K562 (cell line): ENCODE data around the gene AFF3. TPM values are rescaled to one million over a fixed set of nuclear protein-coding genes. Genes with fewer than 3 reads are reported as not detected.

Source experiments
- ATAC-seq: fragments of 200-7000 bp; cut with Tn5 transposase; 3 replicates; pipeline ENCODE4 v1.9.1; 2020; ENCODE audit warnings: moderate library complexity
- BruUV-seq: library from RNA; stranded (reverse); fragments of 400-500 nt; replicated peaks from 2 replicates; lab custom pipeline; 2021; lab: Mats Ljungman, UMichigan
- CTCF ChIA-PET: fragments of 300-600 bp; formaldehyde crosslinking; extraction: SDS; loops from one replicate; lab custom pipeline; 2021; ENCODE audit warnings: low intra/inter-chr PET ratio; lab: Yijun Ruan, JAX
- POLR2A ChIA-PET: fragments of 300-600, 350-650 bp; sonication (Branson Sonifier 250); formaldehyde crosslinking; extraction: SDS; loops from one replicate; lab custom pipeline; 2021; ENCODE audit warnings: antibody characterized with exemption, inconsistent platforms; lab: Yijun Ruan, JAX
- DNase-seq, 4 experiments: peaks; one replicate each; pipeline versions ENCODE4 v3.0.0 to v3.0.0-alpha.2; 2011 to 2018; ENCODE audit warnings: low spot score in 3 of 4, mixed read lengths in 3 of 4; ENCODE audit errors: extremely low read depth in 1 of 4
- FAIRE-seq: peaks from 2 replicates; lab custom pipeline; 2011; peaks lifted over from hg19 to GRCh38; lab: Jason Lieb, UNC
- H2AFZ ChIP-seq: 2 replicates; pipeline ENCODE4 v1.6.0; 2011; ENCODE audit warnings: low read depth, low read length, control low read depth, inconsistent platforms
- H3K27ac ChIP-seq: fragments of 200-600 bp; 3 replicates; pipeline ENCODE4 v1.8.0; 2011; ENCODE audit warnings: low read depth, mild to moderate bottlenecking, control low read depth, inconsistent platforms, low read length, moderate library complexity, mixed read lengths; ENCODE audit errors: extremely low read depth
- H3K27me3 ChIP-seq, 2 experiments: fragments of 300-600 bp in 1 of 2; 2 replicates in 1 of 2; 3 replicates in 1 of 2; pipeline versions ENCODE4 v1.6.0 to v1.8.0; 2011; ENCODE audit warnings: inconsistent platforms in 2 of 2, low read length in 2 of 2, mild to moderate bottlenecking in 1 of 2, mixed read lengths in 1 of 2, moderate library complexity in 1 of 2; ENCODE audit not compliant: control insufficient read depth in 2 of 2, insufficient read depth in 2 of 2
- H3K36me3 ChIP-seq: fragments of 300-600 bp; 3 replicates; pipeline ENCODE4 v1.8.0; 2011; ENCODE audit warnings: mild to moderate bottlenecking, low read length, inconsistent platforms; ENCODE audit not compliant: control insufficient read depth, insufficient read depth
- H3K4me1 ChIP-seq, 2 experiments: fragments of 200-600 bp in 1 of 2; replicated peaks in 1 of 2; 2 replicates in 1 of 2; 3 replicates in 1 of 2; pipeline versions ENCODE4 v1.5.1 to v1.8.0; 2011; ENCODE audit warnings: inconsistent platforms in 2 of 2, low read length in 2 of 2, mild to moderate bottlenecking in 1 of 2, mixed read lengths in 1 of 2, moderate library complexity in 1 of 2; ENCODE audit not compliant: control insufficient read depth in 2 of 2, insufficient read depth in 2 of 2
- H3K4me2 ChIP-seq: 2 replicates; pipeline ENCODE4 v1.6.1; 2011; ENCODE audit warnings: low read length, control low read depth, inconsistent platforms, mixed read lengths; ENCODE audit not compliant: insufficient read depth
- H3K4me3 ChIP-seq: fragments of 200-600 bp; sonication (generic), shearing (Covaris generic); 2 replicates; pipeline ENCODE4 v1.5.1; 2016; ENCODE audit warnings: control low read depth, inconsistent platforms
- H3K79me2 ChIP-seq: fragments of 200-600 bp; 3 replicates; pipeline ENCODE4 v1.8.0; 2011; ENCODE audit warnings: low read length, inconsistent platforms; ENCODE audit not compliant: control insufficient read depth, insufficient read depth
- H3K9ac ChIP-seq, 2 experiments: 2 replicates each; pipeline versions ENCODE4 v1.6.0 to v1.6.1; 2011; ENCODE audit warnings: low read depth in 2 of 2, low read length in 2 of 2, control low read depth in 1 of 2, inconsistent platforms in 1 of 2, mild to moderate bottlenecking in 1 of 2, mixed read lengths in 1 of 2; ENCODE audit not compliant: insufficient read depth in 1 of 2
- H3K9me1 ChIP-seq: one replicate; pipeline ENCODE4 v1.6.0; 2011; ENCODE audit warnings: inconsistent platforms, mild to moderate bottlenecking, low read length, moderate library complexity; ENCODE audit not compliant: control insufficient read depth, insufficient read depth
- H3K9me3 ChIP-seq: replicated peaks from 2 replicates; pipeline ENCODE4 v1.5.1; 2011; ENCODE audit warnings: low read depth, low read length, inconsistent platforms; ENCODE audit not compliant: control insufficient read depth, insufficient read depth
- H4K20me1 ChIP-seq: replicated peaks from 2 replicates; pipeline ENCODE4 v1.6.1; 2011; ENCODE audit warnings: low read length, inconsistent platforms, mixed read lengths; ENCODE audit not compliant: control insufficient read depth, insufficient read depth
- AFF1 ChIP-seq, 2 experiments: fragments of 450-650 bp; IDR thresholded peaks; 2 replicates each; pipeline ENCODE4 v1.6.1; 2018; ENCODE audit warnings: mild to moderate bottlenecking in 2 of 2, low read depth in 1 of 2; ENCODE audit not compliant: partially characterized antibody in 2 of 2
- ARNT ChIP-seq, 2 experiments: fragments of 450-650 bp; IDR thresholded peaks; 2 replicates each; pipeline ENCODE4 v1.6.1; 2016; ENCODE audit warnings: mild to moderate bottlenecking in 1 of 2
- BHLHE40 ChIP-seq: IDR thresholded peaks from 2 replicates; pipeline ENCODE4 v1.6.1; 2011; ENCODE audit warnings: low read length, improper control_type of control experiment
- CBFB ChIP-seq: sonication (generic); formaldehyde crosslinking; IDR thresholded peaks from 2 replicates; pipeline ENCODE4 v1.4.0; 2020; ENCODE audit warnings: mild to moderate bottlenecking, missing genetic modification reagents
- CREB3 ChIP-seq: fragments of 450-650 bp; conservative IDR thresholded peaks from 2 replicates; pipeline ENCODE4 v1.6.1; 2016; ENCODE audit warnings: missing genetic modification characterization, low read depth, mild to moderate bottlenecking, missing compliant biosample characterization, moderate library complexity
- HOMEZ ChIP-seq: fragments of 250-450 bp; sonication (Bioruptor Pico); IDR thresholded peaks from 2 replicates; pipeline ENCODE4 v1.4.0; 2020; ENCODE audit warnings: mild to moderate bottlenecking, moderate library complexity
- NR2F6 ChIP-seq: fragments of 450-650 bp; formaldehyde crosslinking; IDR thresholded peaks from 2 replicates; pipeline ENCODE4 v1.4.0; 2020; ENCODE audit warnings: mild to moderate bottlenecking
- RNF2 ChIP-seq: sonication (generic); IDR thresholded peaks from 2 replicates; pipeline ENCODE4 v1.6.1; 2016
- SMAD3 ChIP-seq: fragments of 450-650 bp; formaldehyde crosslinking; conservative IDR thresholded peaks from 2 replicates; pipeline ENCODE4 v1.4.0; 2020; ENCODE audit warnings: mild to moderate bottlenecking
- THRA ChIP-seq: fragments of 450-650 bp; IDR thresholded peaks from 2 replicates; pipeline ENCODE4 v1.6.1; 2017; ENCODE audit warnings: mild to moderate bottlenecking, moderate library complexity
- TOE1 ChIP-seq, 2 experiments: fragments of 450-650 bp in 1 of 2; sonication (generic) in 1 of 2; formaldehyde crosslinking in 1 of 2; IDR thresholded peaks; 2 replicates each; pipeline versions ENCODE4 v1.7.1 to v1.8.0; 2016 to 2022; ENCODE audit warnings: borderline replicate concordance in 2 of 2, mild to moderate bottlenecking in 2 of 2, antibody characterized with exemption in 1 of 2, inconsistent platforms in 1 of 2, low read depth in 1 of 2, missing genetic modification reagents in 1 of 2, moderate library complexity in 1 of 2
- ZNF121 ChIP-seq: sonication (generic); formaldehyde crosslinking; conservative IDR thresholded peaks from 2 replicates; pipeline ENCODE4 v1.8.0; 2022; ENCODE audit warnings: missing genetic modification reagents
- ZNF551 ChIP-seq: fragments of 250-450 bp; sonication (Bioruptor Pico); IDR thresholded peaks from 2 replicates; pipeline ENCODE4 v1.5.0; 2021; ENCODE audit warnings: mild to moderate bottlenecking, moderate library complexity
- ZNF561 ChIP-seq: fragments of 450-650 bp; formaldehyde crosslinking; conservative IDR thresholded peaks from 2 replicates; pipeline ENCODE4 v1.4.0; 2020; ENCODE audit warnings: mild to moderate bottlenecking, moderate library complexity
- ZZZ3 ChIP-seq: fragments of 450-650 bp; IDR thresholded peaks from 2 replicates; pipeline ENCODE4 v1.6.1; 2016; ENCODE audit warnings: antibody characterized with exemption, mild to moderate bottlenecking, moderate library complexity
- WGBS: fragments of 100-300 bp; shearing (Covaris generic); methylation state at CpG from one replicate; pipeline ENCODE4 v1.1.6; 2016; ENCODE audit warnings: low coverage, mixed read lengths; ENCODE audit not compliant: insufficient coverage; ENCODE audit errors: missing lambda C conversion rate; 5-methylcytosine and 5-hydroxymethylcytosine counted together
- in situ Hi-C: fragments of 300-500 bp; cut with MboI; formaldehyde crosslinking; loops from 4 replicates; pipeline ENCODE4 v1.15.0; 2018; ENCODE audit warnings: inconsistent platforms, mixed read lengths
- intact Hi-C: fragments of 100-400 bp; cut with micrococcal nuclease; formaldehyde crosslinking; loops from 2 replicates; pipeline ENCODE4 v1.14.2; 2022
- polyA plus RNA-seq, 8 experiments: library from polyadenylated mRNA; depleted of rRNA in 4 of 8; stranded (reverse) in 5 of 8; unstranded in 3 of 8; fragments of >200 nt; fragmentation: Nextera tagmentation in 2 of 8; fragmentation: Illumina TruSeq in 1 of 8; extraction: Ambion mirVana in 2 of 8; extraction: Trizol in 1 of 8; gene quantifications; 2 replicates each; pipeline versions ENCODE4 v1.2.1 to v1.2.3, GENCODE V29; 2011 to 2014; ENCODE audit warnings: inconsistent platforms in 1 of 8, missing spikeins in 1 of 8
- total RNA-seq, 7 experiments: library from RNA; depleted of rRNA in 6 of 7; stranded (reverse); fragments of >200 nt in 6 of 7; fragmentation: Illumina TruSeq in 2 of 7; extraction: Trizol in 2 of 7; gene quantifications; 2 replicates each; pipeline versions ENCODE4 v1.2.1 to v1.2.3, GENCODE V29; 2011 to 2021; ENCODE audit warnings: low replicate concordance in 1 of 7

AFF3 gene
- total and polyA plus RNA-seq, 9 of the 15 experiments (the other 6 are each of a cell fraction or from before 2014, with no cell fraction given): 0.02 to 0.11 TPM; not detected in 7

- POLR2A ChIA-PET: no interaction called here
- intact Hi-C loops: no loop called here
- Histone ChIP-seq H3K4me2 (no peak overlapping the region), H2AFZ (no peak overlapping the region), H3K9me1 (no peaks in the 10 kb centered on the region), H3K9ac (no peak overlapping the region), H3K4me3 (no peak overlapping the region), H3K9me3 (no peaks in the 10 kb centered on the region), H3K36me3 (no peaks in the 10 kb centered on the region), H3K27me3 (peaks cover 19 to 31% of the 10 kb centered on the region in 2 experiments), H3K79me2 (no peaks in the 10 kb centered on the region), H3K4me1 (no peaks in the 10 kb centered on the region), H3K27ac (no peak overlapping the region), H4K20me1 (peaks cover 1% of the 10 kb centered on the region)
- CTCF ChIA-PET: interaction anchor here (0.6 kb wide), 1 partner anchor 55 kb away, joined by 3 read pairs; no protein-coding TSS in a partner anchor
- in situ Hi-C loops: no loop called here
- no peak for ATAC-seq
- WGBS: 0% methylated on average over 1 of the region's 1 CpG
- BruUV-seq: no TSS peak
- DNase-seq: no peak
- TF ChIP-seq NR2F6 (CRISPR knock-in tag) (no peak), TOE1 (IDR thresholded peaks at IDR 0.05; ENCODE audit: borderline replicate concordance) (no peak), TOE1 (CRISPR knock-in tag; IDR thresholded peaks at IDR 0.05; ENCODE audit: borderline replicate concordance, low read depth) (no peak), ARNT (IDR thresholded peaks at IDR 0.05) (no peak), ZNF561 (CRISPR knock-in tag) (no peak), AFF1 (IDR thresholded peaks at IDR 0.05; ENCODE audit: low read depth in 1 of 2, partially characterized antibody in 2 of 2) (no peak), CREB3 (tag) (no peak), CBFB (CRISPR knock-in tag) (no peak), BHLHE40 (no peak), ZZZ3 (no peak), SMAD3 (CRISPR knock-in tag) (no peak), ZNF121 (CRISPR knock-in tag) (no peak), ZNF551 (no peak), THRA (no peak), HOMEZ (CRISPR knock-in tag) (no peak), RNF2 (no peak)
- no peak for FAIRE-seq
These were observed 309.5 kb downstream of the AFF3 start for GRCh38 chr2:99832926-99833325.
